ENCODE results near the gene TMTC3. TPM values are rescaled to one million over a fixed set of nuclear protein-coding genes. Genes with fewer than 3 reads are reported as not detected.
"Not testable (repeated sequence)": the region's sequence is repeated elsewhere in the genome, so short reads cannot be mapped to it uniquely, and the experiment has no call there.

TMTC3 gene
- total RNA-seq, 1 donor from 2014 or later = 42.7 TPM

- DNase-seq = no peak
Observed at GRCh38 chr12:88167384-88167783, 25.3 kb downstream of the TMTC3 start.

GRCh38 chr12:88172844-88173407, 30.8 kb downstream of the TMTC3 start:
- no peak for DNase-seq

- DNase-seq = no peak
Observed at GRCh38 chr12:88175544-88175943, 33.4 kb downstream of the TMTC3 start.

- DNase-seq = no peak
Observed at GRCh38 chr12:88179436-88180014, 37.4 kb downstream of the TMTC3 start.

- no peak for DNase-seq
Observed at GRCh38 chr12:88181881-88182280, 39.8 kb downstream of the TMTC3 start.

- DNase-seq = no peak
Observed at GRCh38 chr12:88182416-88182815, 40.3 kb downstream of the TMTC3 start.

- no peak for DNase-seq
Observed at GRCh38 chr12:88184196-88184595, 42.1 kb downstream of the TMTC3 start.

GRCh38 chr12:88185279-88185678, 43.2 kb downstream of the TMTC3 start:
- DNase-seq = no peak

- peak; percentile 54 for DNase-seq
Observed at GRCh38 chr12:88185988-88186387, 43.9 kb downstream of the TMTC3 start.

GRCh38 chr12:88187571-88187970, 45.5 kb downstream of the TMTC3 start:
- no peak for DNase-seq

- no peak for DNase-seq
Observed at GRCh38 chr12:88188180-88188579, 46.1 kb downstream of the TMTC3 start.

GRCh38 chr12:88192426-88192825, 50.3 kb downstream of the TMTC3 start:
- no peak for DNase-seq

- no peak for DNase-seq
Observed at GRCh38 chr12:88194868-88195267, 52.8 kb downstream of the TMTC3 start.

GRCh38 chr12:88200029-88200428, 57.9 kb downstream of the TMTC3 start:
- no peak for DNase-seq

GRCh38 chr12:88202500-88202899, 60.4 kb downstream of the TMTC3 start:
- no peak for DNase-seq

- DNase-seq = no peak
Observed at GRCh38 chr12:88206601-88207000, 64.5 kb downstream of the TMTC3 start.

GRCh38 chr12:88207921-88208620, 66.0 kb downstream of the TMTC3 start:
- DNase-seq = no peak

- DNase-seq = no peak
Observed at GRCh38 chr12:88208661-88209060, 66.6 kb downstream of the TMTC3 start.

GRCh38 chr12:88210311-88210710, 68.2 kb downstream of the TMTC3 start:
- DNase-seq = not testable (repeated sequence)

GRCh38 chr12:88218293-88218692, 76.2 kb downstream of the TMTC3 start:
- no peak for DNase-seq

- DNase-seq = no peak
Observed at GRCh38 chr12:88219861-88220260, 77.8 kb downstream of the TMTC3 start.

GRCh38 chr12:88223519-88223918, 81.4 kb downstream of the TMTC3 start:
- DNase-seq = no peak

- no peak for DNase-seq
Observed at GRCh38 chr12:88225776-88226175, 83.7 kb downstream of the TMTC3 start.

GRCh38 chr12:88227263-88227662, 85.2 kb downstream of the TMTC3 start:
- DNase-seq = peak; percentile 13
